GM12878 (cell line): ENCODE results near the gene RNU1-2. TPM values are rescaled to one million over a fixed set of nuclear protein-coding genes. Genes with fewer than 3 reads are reported as not detected.
"Not testable (repeated sequence)": the region's sequence is repeated elsewhere in the genome, so short reads cannot be mapped to it uniquely, and the experiment has no call there.

ENCODE experiments used
- ATAC-seq: fragments of 200-7000 bp; cut with Tn5 transposase; 3 replicates; pipeline ENCODE4 v1.9.1; 2020; ENCODE audit warnings: mild to moderate bottlenecking, moderate library complexity
- BruUV-seq: library from RNA; stranded (reverse); fragments of 400-500 nt; replicated peaks from 2 replicates; lab custom pipeline; 2021; lab: Mats Ljungman, UMichigan
- CTCF ChIA-PET: fragments of 300-600 bp; sonication (Branson Sonifier 250); formaldehyde crosslinking; extraction: SDS; loops from one replicate; lab custom pipeline; 2021; ENCODE audit warnings: inconsistent platforms; lab: Yijun Ruan, JAX
- POLR2A ChIA-PET: fragments of 350-600 bp; formaldehyde crosslinking; extraction: SDS; loops from one replicate; lab custom pipeline; 2021; ENCODE audit warnings: inconsistent platforms; lab: Charles Lee
- RAD21 ChIA-PET: fragments of 300-600 bp; sonication (Branson Sonifier 250); formaldehyde crosslinking; loops from one replicate; lab custom pipeline; 2023; ENCODE audit warnings: antibody characterized with exemption; ENCODE audit not compliant: unreplicated experiment; lab: Charles Lee
- SMC1A ChIA-PET: fragments of 300-600 bp; sonication (Branson Sonifier 250); formaldehyde crosslinking; loops from one replicate; lab custom pipeline; 2023; ENCODE audit not compliant: unreplicated experiment, uncharacterized antibody; lab: Charles Lee
- DNase-seq: peaks from one replicate; pipeline ENCODE4 v3.0.0-alpha.2; 2011; ENCODE audit warnings: low read depth, low spot score
- FAIRE-seq: peaks from 3 replicates; lab custom pipeline; 2011; peaks lifted over from hg19 to GRCh38; lab: Jason Lieb, UNC
- H2AFZ ChIP-seq: 2 replicates; pipeline ENCODE4 v1.6.0; 2011; ENCODE audit warnings: low read depth, low read length, control low read depth; ENCODE audit not compliant: control insufficient read depth
- H3K27ac ChIP-seq: 2 replicates; pipeline ENCODE4 v1.5.1; 2011; ENCODE audit warnings: control low read depth; ENCODE audit not compliant: control insufficient read depth, insufficient read depth
- H3K27me3 ChIP-seq, 2 experiments: replicated peaks in 1 of 2; 2 replicates each; pipeline versions ENCODE4 v1.6.0 to v1.6.1; 2011; ENCODE audit warnings: low read length in 1 of 2; ENCODE audit not compliant: control insufficient read depth in 2 of 2, insufficient read depth in 2 of 2
- H3K36me3 ChIP-seq, 2 experiments: 2 replicates each; pipeline ENCODE4 v1.5.1; 2011; ENCODE audit warnings: low read length in 1 of 2; ENCODE audit not compliant: control insufficient read depth in 2 of 2, insufficient read depth in 2 of 2
- H3K4me1 ChIP-seq: 2 replicates; pipeline ENCODE4 v1.6.1; 2011; ENCODE audit warnings: mild to moderate bottlenecking, low read length, moderate library complexity, mixed read lengths; ENCODE audit not compliant: control insufficient read depth, insufficient read depth
- H3K4me2 ChIP-seq: 2 replicates; pipeline ENCODE4 v1.6.0; 2011; ENCODE audit warnings: control low read depth; ENCODE audit not compliant: control insufficient read depth, insufficient read depth
- H3K4me3 ChIP-seq: fragments of 200-600 bp; sonication (generic); 2 replicates; pipeline ENCODE4 v1.5.1; 2016
- H3K79me2 ChIP-seq: 2 replicates; pipeline ENCODE4 v1.6.0; 2011; ENCODE audit warnings: low read length; ENCODE audit not compliant: control insufficient read depth, insufficient read depth
- H3K9ac ChIP-seq: 2 replicates; pipeline ENCODE4 v1.8.0; 2011; ENCODE audit warnings: low read length, control low read depth, mixed read lengths; ENCODE audit not compliant: control insufficient read depth, insufficient read depth
- H3K9me3 ChIP-seq: replicated peaks from 3 replicates; pipeline ENCODE4 v1.5.1; 2011; ENCODE audit warnings: mild to moderate bottlenecking, low read length; ENCODE audit not compliant: control insufficient read depth, insufficient read depth
- H4K20me1 ChIP-seq: 2 replicates; pipeline ENCODE4 v1.6.0; 2011; ENCODE audit not compliant: control insufficient read depth, insufficient read depth
- BMI1 ChIP-seq: fragments of 450-650 bp; IDR thresholded peaks from 2 replicates; pipeline ENCODE4 v1.6.1; 2016; ENCODE audit warnings: mild to moderate bottlenecking, moderate library complexity, borderline replicate concordance
- CEBPZ ChIP-seq: fragments of 150-350 bp; IDR thresholded peaks from 2 replicates; pipeline ENCODE4 v1.6.1; 2016; ENCODE audit warnings: low read depth, low read length
- KDM1A ChIP-seq: fragments of 200-600 bp; sonication (generic); IDR thresholded peaks from 2 replicates; pipeline ENCODE4 v1.6.1; 2016; ENCODE audit warnings: borderline replicate concordance
- WGBS: methylation state at CpG from one replicate; pipeline ENCODE4 v1.1.6; 2016; ENCODE audit warnings: low lambda C conversion rate; ENCODE audit not compliant: insufficient replicate concordance, insufficient coverage; ENCODE audit errors: missing lambda C conversion rate; 5-methylcytosine and 5-hydroxymethylcytosine counted together
- in situ Hi-C: fragments of 300-500 bp; cut with MboI; formaldehyde crosslinking; loops from 9 replicates; pipeline ENCODE4 v1.14.3; 2018; ENCODE audit warnings: mixed read lengths
- intact Hi-C: fragments of 100-400 bp; cut with micrococcal nuclease; formaldehyde crosslinking; loops from one replicate; pipeline ENCODE4 v1.14.2; 2022; ENCODE audit not compliant: unreplicated experiment
- polyA plus RNA-seq, 11 experiments: library from polyadenylated mRNA; depleted of rRNA in 4 of 11; unstranded in 6 of 11; stranded (reverse) in 5 of 11; fragments of >200 nt; fragmentation: Nextera tagmentation in 4 of 11; fragmentation: Illumina TruSeq in 1 of 11; extraction: Ambion mirVana in 4 of 11; extraction: Trizol in 1 of 11; gene quantifications; 1 replicate in 1 of 11; 2 replicates in 10 of 11; pipeline versions ENCODE4 v1.2.1 to v1.2.3, GENCODE V29; 2011 to 2016; ENCODE audit warnings: inconsistent platforms in 2 of 11, missing spikeins in 2 of 11, low read depth in 1 of 11
- total RNA-seq, 4 experiments: library from RNA; depleted of rRNA in 3 of 4; stranded (reverse); fragments of >200 nt in 3 of 4; fragmentation: Illumina TruSeq in 1 of 4; extraction: Trizol in 1 of 4; gene quantifications; 2 replicates each; pipeline versions ENCODE4 v1.2.1 to v1.2.3, GENCODE V29; 2013 to 2021

RNU1-2 gene
- total and polyA plus RNA-seq, 10 of the 15 experiments (the other 5 are each of a cell fraction or from before 2014, with no cell fraction given), result under 0.01 to 20,946 (median 4.7) TPM; not detected in 2

- H4K20me1 ChIP-seq, RAD21 ChIA-PET, H3K36me3 ChIP-seq, FAIRE-seq, H3K27ac ChIP-seq, H3K4me3 ChIP-seq, H3K9me3 ChIP-seq, H3K79me2 ChIP-seq, intact Hi-C loops, in situ Hi-C loops, DNase-seq, H3K4me2 ChIP-seq, BruUV-seq, H3K4me1 ChIP-seq, H3K9ac ChIP-seq, ATAC-seq, POLR2A ChIA-PET, H3K27me3 ChIP-seq, H2AFZ ChIP-seq: not testable (repeated sequence)
- 52% methylated on average over 16 of the region's 16 CpGs for WGBS
- ChIA-PET CTCF (interaction anchor here (1.1 kb wide), 1 partner anchor 15 kb away, joined by 3 read pairs; no protein-coding TSS in a partner anchor), SMC1A (interaction anchor here (0.6 kb wide), 1 partner anchor 109 kb away, joined by 5 read pairs; no protein-coding TSS in a partner anchor)
These were observed 40.8 kb downstream of the RNU1-2 start for GRCh38 chr1:16936580-16936979.

- no peak for TF ChIP-seq CEBPZ
- TF ChIP-seq BMI1, result no peak
- no peak for TF ChIP-seq KDM1A
- Histone ChIP-seq H3K36me3 (no peaks in the 10 kb centered on the region), H3K9me3 (no peaks in the 10 kb centered on the region), H3K4me3 (no peak overlapping the region), H3K79me2 (no peaks in the 10 kb centered on the region), H3K4me2 (no peak overlapping the region), H3K27ac (no peak overlapping the region), H4K20me1 (no peaks in the 10 kb centered on the region), H3K9ac (no peak overlapping the region), H3K27me3 (no peaks in the 10 kb centered on the region), H3K4me1 (no peaks in the 10 kb centered on the region), H2AFZ (no peak overlapping the region)
- no peak for FAIRE-seq
- RAD21 ChIA-PET, result no interaction called here
- SMC1A ChIA-PET, result no interaction called here
- DNase-seq, result no peak
- POLR2A ChIA-PET, result no interaction called here
- intact Hi-C loops, result no loop called here
- no peak for ATAC-seq
- 75% methylated on average over 40 of the region's 51 CpGs for WGBS
- BruUV-seq, result no TSS peak
- CTCF ChIA-PET, result no interaction called here
- in situ Hi-C loops, result no loop called here
These were observed 42.9 kb downstream of the RNU1-2 start for GRCh38 chr1:16938351-16939321.
